SK-N-SH (cell line): Measurements from ENCODE around the gene GORASP1. TPM values are rescaled to one million over a fixed set of nuclear protein-coding genes. Genes with fewer than 3 reads are reported as not detected.

Source experiments
- CTCF ChIA-PET: fragments of 300-600, 350-600 bp; formaldehyde crosslinking; extraction: SDS; loops from one replicate; lab custom pipeline; 2021; lab: Yijun Ruan, JAX
- POLR2A ChIA-PET: fragments of 350-600 bp; sonication (Branson Sonifier 250); formaldehyde crosslinking; extraction: SDS; loops from one replicate; lab custom pipeline; 2020; ENCODE audit warnings: antibody characterized with exemption, inconsistent platforms; lab: Yijun Ruan, JAX
- DNase-seq: peaks from one replicate; pipeline ENCODE4 v3.0.0; 2012
- H2AFZ ChIP-seq: fragments of 200-600 bp; sonication (generic); 2 replicates; pipeline ENCODE4 v1.8.1; 2016; ENCODE audit warnings: antibody characterized with exemption, mild to moderate bottlenecking, low read depth
- H3F3A ChIP-seq: fragments of 200-600 bp; sonication (generic); replicated peaks from 2 replicates; pipeline ENCODE3; 2016; ENCODE audit warnings: antibody characterized with exemption, mild to moderate bottlenecking; ENCODE audit not compliant: insufficient read depth
- H3K27ac ChIP-seq, 2 experiments: fragments of 200-500 bp in 1 of 2; fragments of 200-600 bp in 1 of 2; sonication (Bioruptor generic) in 1 of 2; sonication (generic), shearing (Covaris generic) in 1 of 2; 2 replicates each; pipeline versions ENCODE4 v1.5.1 to v1.6.1; 2014 to 2016; ENCODE audit warnings: low read depth in 2 of 2, inconsistent platforms in 1 of 2, low read length in 1 of 2, mild to moderate bottlenecking in 1 of 2, mixed read lengths in 1 of 2
- H3K27me3 ChIP-seq: fragments of 200-600 bp; sonication (generic), shearing (Covaris generic); 2 replicates; pipeline ENCODE4 v1.6.1; 2016; ENCODE audit warnings: mixed run types; ENCODE audit not compliant: insufficient read depth
- H3K36me3 ChIP-seq, 2 experiments: fragments of 200-500 bp in 1 of 2; fragments of 200-600 bp in 1 of 2; sonication (Bioruptor generic) in 1 of 2; sonication (generic) in 1 of 2; replicated peaks in 1 of 2; 2 replicates each; pipeline versions ENCODE3 to v1.5.1; 2014 to 2016; ENCODE audit warnings: low read length in 1 of 2, mild to moderate bottlenecking in 1 of 2; ENCODE audit not compliant: insufficient read depth in 2 of 2, control insufficient read depth in 1 of 2
- H3K4me1 ChIP-seq, 2 experiments: fragments of 200-500 bp in 1 of 2; fragments of 200-600 bp in 1 of 2; sonication (Bioruptor generic) in 1 of 2; sonication (generic), shearing (Covaris generic) in 1 of 2; 2 replicates each; pipeline versions ENCODE4 v1.5.1 to v1.6.1; 2014 to 2016; ENCODE audit warnings: low read depth in 1 of 2, low read length in 1 of 2, mixed run types in 1 of 2; ENCODE audit not compliant: insufficient read depth in 2 of 2, control insufficient read depth in 1 of 2
- H3K4me2 ChIP-seq: fragments of 200-600 bp; sonication (generic), shearing (Covaris generic); 2 replicates; pipeline ENCODE4 v1.6.1; 2017; ENCODE audit warnings: mixed run types
- H3K4me3 ChIP-seq, 2 experiments: fragments of 200-500 bp in 1 of 2; fragments of 200-600 bp in 1 of 2; sonication (Bioruptor generic) in 1 of 2; sonication (generic), shearing (Covaris generic) in 1 of 2; 2 replicates each; pipeline versions ENCODE4 v1.5.1 to v1.8.1; 2014 to 2016; ENCODE audit warnings: low read depth in 2 of 2, inconsistent platforms in 1 of 2, low read length in 1 of 2, mild to moderate bottlenecking in 1 of 2, mixed read lengths in 1 of 2, moderate library complexity in 1 of 2
- H3K79me2 ChIP-seq: fragments of 200-600 bp; sonication (generic); 2 replicates; pipeline ENCODE4 v1.8.1; 2017; ENCODE audit warnings: mild to moderate bottlenecking; ENCODE audit not compliant: insufficient read depth
- H3K9ac ChIP-seq: fragments of 200-600 bp; sonication (generic); 2 replicates; pipeline ENCODE4 v1.6.1; 2017; ENCODE audit warnings: mixed run types
- H3K9me2 ChIP-seq: fragments of 200-600 bp; sonication (generic); 2 replicates; pipeline ENCODE4 v1.6.1; 2017; ENCODE audit warnings: mixed run types
- H3K9me3 ChIP-seq: fragments of 200-600 bp; sonication (generic); 2 replicates; pipeline ENCODE4 v1.6.1; 2017; ENCODE audit warnings: mixed run types, mild to moderate bottlenecking, moderate library complexity
- H4K20me1 ChIP-seq: fragments of 200-600 bp; sonication (generic); 2 replicates; pipeline ENCODE4 v1.6.1; 2017; ENCODE audit warnings: mild to moderate bottlenecking, mixed run types; ENCODE audit not compliant: insufficient read depth
- ELF1 ChIP-seq: IDR thresholded peaks from 2 replicates; pipeline ENCODE4 v1.4.0; 2012
- EP300 ChIP-seq, 2 experiments: IDR thresholded peaks; 2 replicates each; pipeline versions ENCODE4 v1.4.0 to v1.6.1; 2012; ENCODE audit warnings: borderline replicate concordance in 1 of 2, low read depth in 1 of 2, low read length in 1 of 2
- EZH2phosphoT487 ChIP-seq: fragments of 200-600 bp; sonication (generic); IDR thresholded peaks from 2 replicates; pipeline ENCODE4 v1.6.1; 2017; ENCODE audit warnings: low read depth, mixed run types, mild to moderate bottlenecking, antibody characterized with exemption, moderate library complexity, borderline replicate concordance
- FOXM1 ChIP-seq: IDR thresholded peaks from 2 replicates; pipeline ENCODE4 v1.4.0; 2012; ENCODE audit warnings: low read depth, mild to moderate bottlenecking
- GATA2 ChIP-seq: sonication (generic); formaldehyde crosslinking; IDR thresholded peaks from 2 replicates; pipeline ENCODE4 v1.5.0; 2020; ENCODE audit warnings: mild to moderate bottlenecking, missing genetic modification reagents
- MEF2A ChIP-seq: IDR thresholded peaks from 2 replicates; pipeline ENCODE4 v1.4.0; 2012; ENCODE audit warnings: low read depth, borderline replicate concordance
- MXI1 ChIP-seq: IDR thresholded peaks from 2 replicates; pipeline ENCODE4 v1.6.1; 2012; ENCODE audit warnings: mild to moderate bottlenecking, low read depth, low read length, improper control_type of control experiment
- NFIC ChIP-seq: IDR thresholded peaks from 2 replicates; pipeline ENCODE4 v1.4.0; 2012; ENCODE audit warnings: borderline replicate concordance
- POLR2AphosphoS5 ChIP-seq: IDR thresholded peaks from 2 replicates; pipeline ENCODE4 v1.6.1; 2012; ENCODE audit warnings: low read depth, low read length
- RAD21 ChIP-seq: IDR thresholded peaks from 2 replicates; pipeline ENCODE4 v1.6.1; 2012; ENCODE audit warnings: mild to moderate bottlenecking, low read length
- RCOR1 ChIP-seq: fragments of 150-350 bp; IDR thresholded peaks from 2 replicates; pipeline ENCODE4 v1.6.1; 2017; ENCODE audit warnings: antibody characterized with exemption, low read length
- REST ChIP-seq: IDR thresholded peaks from 2 replicates; pipeline ENCODE4 v1.6.1; 2012; ENCODE audit warnings: mild to moderate bottlenecking, low read depth, low read length, moderate library complexity
- RFX5 ChIP-seq: IDR thresholded peaks from 2 replicates; pipeline ENCODE4 v1.6.1; 2012; ENCODE audit warnings: mild to moderate bottlenecking, improper control_type of control experiment, low read length
- SIN3A ChIP-seq: IDR thresholded peaks from 2 replicates; pipeline ENCODE4 v1.6.1; 2012; ENCODE audit warnings: low read depth, mild to moderate bottlenecking, low read length, moderate library complexity, borderline replicate concordance
- SMC3 ChIP-seq: IDR thresholded peaks from 2 replicates; pipeline ENCODE4 v1.6.1; 2012; ENCODE audit warnings: low read depth, low read length, improper control_type of control experiment
- TAF1 ChIP-seq: IDR thresholded peaks from 2 replicates; pipeline ENCODE4 v1.6.1; 2012; ENCODE audit warnings: low read depth, mild to moderate bottlenecking, low read length, moderate library complexity, borderline replicate concordance
- YY1 ChIP-seq: IDR thresholded peaks from 2 replicates; pipeline ENCODE4 v1.4.0; 2012; ENCODE audit warnings: low read depth, mild to moderate bottlenecking
- WGBS: methylation state at CpG from one replicate; pipeline ENCODE4 v1.1.6; 2017; ENCODE audit warnings: low lambda C conversion rate; 5-methylcytosine and 5-hydroxymethylcytosine counted together
- polyA plus RNA-seq, 3 experiments: library from polyadenylated mRNA; depleted of rRNA; stranded (reverse); fragments of >200 nt; gene quantifications; 2 replicates each; pipeline ENCODE4 v1.2.3, GENCODE V29; 2012
- TF ChIP-seq, protein P1 (sequence below): IDR thresholded peaks from 2 replicates; pipeline ENCODE4 v1.4.0; 2012; ENCODE audit warnings: low read depth, borderline replicate concordance
- TF ChIP-seq, protein P2 (sequence below): IDR thresholded peaks from 2 replicates; pipeline ENCODE4 v1.4.0; 2012; ENCODE audit warnings: low read depth

GORASP1 gene
- polyA plus RNA-seq, 1 of the 3 experiments (the other 2 are of a cell fraction): 44.3 TPM

- no peak overlapping the region for H2AFZ ChIP-seq
- no peak for DNase-seq
- ChIA-PET CTCF (no interaction called here), POLR2A (no interaction called here)
- H3K79me2 ChIP-seq: peaks cover 63% of the 10 kb centered on the region
- no peak overlapping the region for H3K9ac ChIP-seq
- H3K27me3 ChIP-seq: no peaks in the 10 kb centered on the region
- 91% methylated on average over 2 of the region's 2 CpGs for whole genome bisulfite sequencing
- H3K27ac ChIP-seq: no peak overlapping the region
- H3K4me3 ChIP-seq: no peak overlapping the region
- peaks cover 9% of the 10 kb centered on the region for H3F3A ChIP-seq
- no peak for TF ChIP-seq RAD21
- TF ChIP-seq EP300 (IDR thresholded peaks at IDR 0.05; ENCODE audit: borderline replicate concordance in 1 of 2, low read depth in 1 of 2, low read length in 1 of 2): no peak
- TF ChIP-seq MXI1: no peak
- no peak for TF ChIP-seq MEF2A
- no peak for TF ChIP-seq ELF1
- no peak for TF ChIP-seq RFX5
- TF ChIP-seq REST: no peak
- TF ChIP-seq, protein P1, sequence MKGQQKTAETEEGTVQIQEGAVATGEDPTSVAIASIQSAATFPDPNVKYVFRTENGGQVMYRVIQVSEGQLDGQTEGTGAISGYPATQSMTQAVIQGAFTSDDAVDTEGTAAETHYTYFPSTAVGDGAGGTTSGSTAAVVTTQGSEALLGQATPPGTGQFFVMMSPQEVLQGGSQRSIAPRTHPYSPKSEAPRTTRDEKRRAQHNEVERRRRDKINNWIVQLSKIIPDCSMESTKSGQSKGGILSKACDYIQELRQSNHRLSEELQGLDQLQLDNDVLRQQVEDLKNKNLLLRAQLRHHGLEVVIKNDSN: no peak
- no peak for TF ChIP-seq GATA2
- no peak for TF ChIP-seq FOXM1
- TF ChIP-seq RCOR1: no peak
- TF ChIP-seq YY1: no peak
- TF ChIP-seq POLR2AphosphoS5: no peak
- TF ChIP-seq SMC3: no peak
- no peak for TF ChIP-seq NFIC
- TF ChIP-seq SIN3A: no peak
- no peak for TF ChIP-seq EZH2phosphoT487
- TF ChIP-seq TAF1: no peak
- TF ChIP-seq, protein P2, sequence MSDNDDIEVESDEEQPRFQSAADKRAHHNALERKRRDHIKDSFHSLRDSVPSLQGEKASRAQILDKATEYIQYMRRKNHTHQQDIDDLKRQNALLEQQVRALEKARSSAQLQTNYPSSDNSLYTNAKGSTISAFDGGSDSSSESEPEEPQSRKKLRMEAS: no peak
- H3K9me3 ChIP-seq: no peaks in the 10 kb centered on the region
- peaks cover 3% of the 10 kb centered on the region for H4K20me1 ChIP-seq
- no peaks in the 10 kb centered on the region for H3K9me2 ChIP-seq
- peaks cover 0 to 4% of the 10 kb centered on the region in 2 experiments for H3K36me3 ChIP-seq
- H3K4me1 ChIP-seq: peaks cover 0 to 3% of the 10 kb centered on the region in 2 experiments; a peak in 2 of 4 replicates
- peak overlapping the region; percentile 85; the same call in 1 of the 2 replicates for H3K4me2 ChIP-seq
Measured at GRCh38 chr3:39053696-39054095, 53.7 kb downstream of the GORASP1 start.
